Activated B cell treated with CpG ODN at 0.5 μM for 24 hours (primary cell): ENCODE results near the gene PTPRT. TPM values are rescaled to one million over a fixed set of nuclear protein-coding genes. Genes with fewer than 3 reads are reported as not detected.

Experiments used
- ATAC-seq: fragments of 200-7000 bp; cut with Tn5 transposase; one replicate; pipeline ENCODE4 v1.10.0; 2021; ENCODE audit warnings: low read depth, mild to moderate bottlenecking, moderate library complexity
- CTCF ChIA-PET: fragments of 350-600 bp; sonication (Branson Sonifier 250); formaldehyde crosslinking; loops from one replicate; lab custom pipeline; 2021; ENCODE audit warnings: antibody characterized with exemption; lab: Charles Lee
- POLR2A ChIA-PET: fragments of 350-600 bp; sonication (Branson Sonifier 250); formaldehyde crosslinking; loops from one replicate; lab custom pipeline; 2021; ENCODE audit warnings: antibody characterized with exemption; lab: Charles Lee
- DNase-seq: peaks from one replicate; pipeline ENCODE4 v3.0.0; 2022
- H3K27ac Mint-ChIP-seq: one replicate; pipeline ENCODE4 v1.8.0; 2020; ENCODE audit warnings: mixed read lengths
- H3K27me3 Mint-ChIP-seq: one replicate; pipeline ENCODE4 v1.8.0; 2021; ENCODE audit warnings: mixed read lengths
- H3K36me3 Mint-ChIP-seq: one replicate; pipeline ENCODE4 v1.8.0; 2021; ENCODE audit warnings: low read depth, mixed read lengths
- H3K4me1 Mint-ChIP-seq: one replicate; pipeline ENCODE4 v1.8.0; 2021; ENCODE audit warnings: mixed read lengths
- H3K4me3 Mint-ChIP-seq: one replicate; pipeline ENCODE4 v1.8.0; 2020; ENCODE audit warnings: mild to moderate bottlenecking, mixed read lengths
- H3K9me3 Mint-ChIP-seq: one replicate; pipeline ENCODE4 v1.8.0; 2020; ENCODE audit warnings: mixed read lengths
- intact Hi-C: fragments of 100-400 bp; cut with micrococcal nuclease; formaldehyde crosslinking; loops from one replicate; pipeline ENCODE4 v1.15.1; 2024
- total RNA-seq: library from RNA; stranded (reverse); gene quantifications from 2 replicates; pipeline ENCODE4 v1.2.3, GENCODE V29; 2022
- TF ChIP-seq, protein P1 (sequence below): fragments of 200-600 bp; IDR thresholded peaks from one replicate; pipeline ENCODE4 v1.8.0; 2022; ENCODE audit warnings: antibody characterized with exemption, mild to moderate bottlenecking

The PTPRT gene
- total RNA-seq, 1 donor from 2014 or later = not detected

DNA sequence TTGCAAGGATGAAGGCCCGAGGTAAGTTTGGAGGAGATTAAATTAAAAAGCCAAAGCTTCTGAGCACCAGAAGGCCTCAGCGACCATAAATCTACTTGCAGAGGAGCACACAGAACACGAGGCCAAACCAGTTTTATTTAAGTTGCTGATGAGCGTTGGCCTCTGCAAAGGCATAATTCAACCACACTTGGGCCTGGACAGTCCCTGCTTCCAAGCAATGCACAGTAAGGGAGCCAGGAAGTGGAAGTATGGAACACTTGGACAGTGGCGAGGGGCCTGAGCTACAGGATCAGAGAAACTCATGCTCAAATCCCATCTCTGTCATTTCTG is 92.8 kb downstream of the PTPRT start:
- Mint-ChIP-seq H3K9me3 (peaks cover 19% of the 10 kb centered on the region), H3K27ac (no peak overlapping the region), H3K36me3 (no peaks in the 10 kb centered on the region), H3K27me3 (no peaks in the 10 kb centered on the region), H3K4me1 (no peaks in the 10 kb centered on the region), H3K4me3 (no peak overlapping the region)
- ChIA-PET CTCF (no interaction called here), POLR2A (no interaction called here)
- DNase-seq = no peak
- no peak for ATAC-seq
- TF ChIP-seq, protein P1, sequence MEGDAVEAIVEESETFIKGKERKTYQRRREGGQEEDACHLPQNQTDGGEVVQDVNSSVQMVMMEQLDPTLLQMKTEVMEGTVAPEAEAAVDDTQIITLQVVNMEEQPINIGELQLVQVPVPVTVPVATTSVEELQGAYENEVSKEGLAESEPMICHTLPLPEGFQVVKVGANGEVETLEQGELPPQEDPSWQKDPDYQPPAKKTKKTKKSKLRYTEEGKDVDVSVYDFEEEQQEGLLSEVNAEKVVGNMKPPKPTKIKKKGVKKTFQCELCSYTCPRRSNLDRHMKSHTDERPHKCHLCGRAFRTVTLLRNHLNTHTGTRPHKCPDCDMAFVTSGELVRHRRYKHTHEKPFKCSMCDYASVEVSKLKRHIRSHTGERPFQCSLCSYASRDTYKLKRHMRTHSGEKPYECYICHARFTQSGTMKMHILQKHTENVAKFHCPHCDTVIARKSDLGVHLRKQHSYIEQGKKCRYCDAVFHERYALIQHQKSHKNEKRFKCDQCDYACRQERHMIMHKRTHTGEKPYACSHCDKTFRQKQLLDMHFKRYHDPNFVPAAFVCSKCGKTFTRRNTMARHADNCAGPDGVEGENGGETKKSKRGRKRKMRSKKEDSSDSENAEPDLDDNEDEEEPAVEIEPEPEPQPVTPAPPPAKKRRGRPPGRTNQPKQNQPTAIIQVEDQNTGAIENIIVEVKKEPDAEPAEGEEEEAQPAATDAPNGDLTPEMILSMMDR = no peak
- intact Hi-C loops = no loop called here

DNA sequence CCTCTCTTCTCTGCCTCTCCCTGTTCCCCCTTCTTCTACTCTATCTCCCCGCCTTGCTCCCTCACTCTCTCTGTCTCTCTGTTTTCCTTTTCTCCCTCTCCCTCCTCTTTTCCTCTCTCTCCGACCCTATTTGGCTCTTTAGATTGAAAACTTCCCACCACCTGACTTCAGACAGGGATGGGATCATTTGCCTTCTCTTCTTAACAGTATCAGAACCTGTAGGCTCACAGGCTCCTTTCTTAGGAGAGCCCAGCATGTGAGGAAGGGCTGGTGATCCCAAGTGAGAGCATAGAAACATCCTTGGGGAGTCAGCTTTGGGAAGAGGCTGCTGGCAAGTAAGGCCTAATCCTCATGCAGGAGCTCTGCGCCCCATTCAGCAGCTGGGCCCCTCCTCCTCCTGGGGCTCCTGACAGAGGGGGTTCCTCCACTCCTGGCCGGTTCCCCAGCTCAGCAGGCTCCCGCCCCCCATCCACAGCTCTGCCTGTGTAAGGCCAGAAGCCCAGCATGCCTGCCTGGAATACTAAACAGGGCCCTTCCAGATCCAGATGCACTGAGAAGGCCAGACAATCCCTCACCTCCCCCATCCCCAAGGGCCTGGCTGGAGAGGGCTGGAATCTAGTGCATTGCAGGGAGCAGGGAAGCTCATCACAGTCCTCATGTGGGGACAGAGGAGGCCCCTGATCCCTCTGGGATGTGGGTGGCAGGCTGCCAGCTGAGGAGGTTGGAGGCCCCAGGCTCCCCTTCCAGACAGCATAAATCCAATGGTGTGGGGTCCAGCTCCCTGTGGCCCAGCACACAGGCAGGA is 93.4 kb downstream of the PTPRT start:
- no peak overlapping the region for H3K27ac Mint-ChIP-seq
- DNase-seq (no peak), ATAC-seq (no peak)
- intact Hi-C loops = no loop called here
- ChIA-PET POLR2A (no interaction called here), CTCF (no interaction called here)
- H3K9me3 Mint-ChIP-seq = peaks cover 16% of the 10 kb centered on the region
- H3K36me3 Mint-ChIP-seq = no peaks in the 10 kb centered on the region
- H3K4me3 Mint-ChIP-seq = no peak overlapping the region
- TF ChIP-seq, protein P1 = no peak
- no peaks in the 10 kb centered on the region for H3K27me3 Mint-ChIP-seq
- H3K4me1 Mint-ChIP-seq = no peaks in the 10 kb centered on the region

DNA sequence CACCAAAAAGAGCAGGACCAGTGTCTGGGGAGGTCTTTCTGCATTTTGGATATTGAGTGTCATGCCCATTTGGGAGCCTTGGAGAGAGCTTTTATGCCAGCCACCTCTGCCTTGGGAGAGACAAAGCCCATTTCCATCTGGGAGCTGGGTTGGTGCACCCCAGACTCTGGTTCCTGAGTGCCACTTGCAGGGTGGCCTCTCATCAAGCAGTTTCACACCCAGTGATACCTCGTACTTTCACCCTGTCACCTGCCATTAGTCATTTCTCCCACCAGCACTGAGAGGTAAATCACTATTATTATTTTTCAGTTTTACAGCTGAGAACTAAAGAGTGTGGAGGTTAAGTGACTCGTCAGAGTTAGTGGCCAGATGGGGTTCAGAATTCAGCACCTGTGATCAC is 94.7 kb downstream of the PTPRT start:
- intact Hi-C loops = no loop called here
- Mint-ChIP-seq H3K4me1 (no peaks in the 10 kb centered on the region), H3K9me3 (peaks cover 15% of the 10 kb centered on the region), H3K4me3 (no peak overlapping the region), H3K27me3 (no peaks in the 10 kb centered on the region), H3K36me3 (no peaks in the 10 kb centered on the region), H3K27ac (no peak overlapping the region)
- CTCF ChIA-PET = no interaction called here
- TF ChIP-seq, protein P1 = no peak
- ATAC-seq = no peak
- POLR2A ChIA-PET = no interaction called here
- no peak for DNase-seq

DNA sequence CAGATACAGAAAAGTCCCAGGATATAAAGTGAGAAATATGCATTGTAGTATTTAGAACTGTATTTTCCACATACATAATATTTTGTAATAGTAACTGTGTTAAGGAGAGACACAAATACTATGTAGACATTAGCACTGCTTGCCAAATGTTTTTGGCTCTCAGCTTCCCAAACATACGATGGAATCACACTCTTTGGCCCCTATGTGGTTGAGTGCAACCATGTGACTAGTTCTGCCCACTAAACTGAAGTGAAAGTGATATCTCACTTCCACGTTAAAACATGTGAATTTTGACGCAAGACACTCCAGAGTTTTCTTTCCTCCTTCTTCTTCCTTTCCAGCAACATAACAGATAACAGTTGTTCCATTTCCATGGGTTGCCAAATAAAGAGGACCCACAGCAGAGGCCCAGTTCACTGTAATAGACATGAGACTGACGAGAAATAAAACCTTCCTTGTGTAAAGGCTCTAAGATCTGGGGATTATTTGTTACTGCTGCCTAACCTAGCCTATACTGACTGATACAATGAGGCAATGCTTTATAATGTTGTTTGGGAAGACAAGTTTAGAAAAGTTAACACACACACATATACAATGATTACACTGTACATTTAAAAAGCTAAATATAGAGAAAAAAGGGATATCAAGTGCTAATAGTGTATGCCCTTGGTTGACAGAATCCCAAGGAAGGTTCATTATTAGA is 97.2 kb downstream of the PTPRT start:
- Mint-ChIP-seq H3K4me1 (no peaks in the 10 kb centered on the region), H3K4me3 (no peak overlapping the region), H3K36me3 (no peaks in the 10 kb centered on the region), H3K27ac (no peak overlapping the region), H3K9me3 (peaks cover 17% of the 10 kb centered on the region), H3K27me3 (no peaks in the 10 kb centered on the region)
- no peak for DNase-seq
- TF ChIP-seq, protein P1 = no peak
- intact Hi-C loops = no loop called here
- ChIA-PET POLR2A (no interaction called here), CTCF (no interaction called here)
- no peak for ATAC-seq

DNA sequence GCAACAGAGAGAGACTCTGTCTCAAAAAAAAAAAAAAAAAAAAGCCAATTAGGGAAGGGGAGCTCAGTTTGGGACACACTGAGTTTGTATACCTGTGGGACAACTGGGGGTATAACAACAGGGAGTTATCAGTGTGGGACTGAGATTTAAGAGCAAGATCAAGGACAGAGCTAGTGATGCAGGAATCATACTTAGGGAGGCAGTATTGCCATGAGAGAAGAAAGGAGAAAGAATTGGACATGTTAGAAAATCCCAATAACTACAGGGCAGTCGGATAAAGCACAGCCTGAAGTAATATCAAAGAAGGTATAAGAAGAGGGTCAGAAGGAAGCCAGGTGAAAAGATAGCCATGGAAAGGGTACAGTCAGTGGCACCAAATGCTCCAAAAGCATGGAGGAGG is 121.2 kb downstream of the PTPRT start:
- Mint-ChIP-seq H3K36me3 (no peaks in the 10 kb centered on the region), H3K27ac (no peak overlapping the region)
- CTCF ChIA-PET = no interaction called here

More for the DNA sequence above, 121.2 kb downstream of the PTPRT start:
- intact Hi-C loops = no loop called here
- DNase-seq = no peak
- H3K4me3 Mint-ChIP-seq = no peak overlapping the region
- no peaks in the 10 kb centered on the region for H3K27me3 Mint-ChIP-seq
- H3K4me1 Mint-ChIP-seq = no peaks in the 10 kb centered on the region
- POLR2A ChIA-PET = no interaction called here
- TF ChIP-seq, protein P1 = no peak
- no peaks in the 10 kb centered on the region for H3K9me3 Mint-ChIP-seq
- ATAC-seq = no peak
